ENCODE results near the gene ASTN2. TPM values are rescaled to one million over a fixed set of nuclear protein-coding genes. Genes with fewer than 3 reads are reported as not detected.

The ASTN2 gene
- total and polyA plus RNA-seq, 9 of the 15 experiments (the other 6 are each of a cell fraction or from before 2014, with no cell fraction given) = 0.56 to 3.5 (median 1.9) TPM

GRCh38 chr9:116422119-116422979 lies 992.5 kb downstream of the ASTN2 start (continued):
- TF ChIP-seq ZZZ3 (IDR thresholded peaks at IDR 0.05) (no peak), CTBP1 (IDR thresholded peaks at IDR 0.05; ENCODE audit: borderline replicate concordance) (peak; percentile 81; the same call in 1 of the 2 replicates), POU5F1 (IDR thresholded peaks at IDR 0.05; ENCODE audit: borderline replicate concordance, low read depth, low read length, partially characterized antibody) (no peak), PHF8 (IDR thresholded peaks at IDR 0.05; ENCODE audit: borderline replicate concordance, low read length) (no peak), USF1 (CRISPR knock-in tag; IDR thresholded peaks at IDR 0.05) (no peak), ZNF655 (CRISPR knock-in tag; IDR thresholded peaks at IDR 0.05) (no peak), PURB (CRISPR knock-in tag; IDR thresholded peaks at IDR 0.05; ENCODE audit: low read depth) (no peak), SMARCA5 (IDR thresholded peaks at IDR 0.05) (no peak), TRIM24 (IDR thresholded peaks at IDR 0.05) (peak; percentile 78 to 92), NEUROD1 (IDR thresholded peaks at IDR 0.05; ENCODE audit: borderline replicate concordance, low read depth, low read length, partially characterized antibody) (peak; percentile 69), RBM15 (IDR thresholded peaks at IDR 0.05; ENCODE audit: insufficient read depth, low read length) (no peak), PRPF4 (IDR thresholded peaks at IDR 0.05; ENCODE audit: insufficient read depth, low read depth, low read length, poor library complexity, severe bottlenecking) (no peak), MYBL2 (IDR thresholded peaks at IDR 0.05; ENCODE audit: low read depth) (no peak), MYBL2 (CRISPR knock-in tag; IDR thresholded peaks at IDR 0.05; ENCODE audit: borderline replicate concordance) (no peak), ZNF253 (CRISPR knock-in tag; conservative IDR thresholded peaks at IDR 0.05) (no peak), XRCC3 (IDR thresholded peaks at IDR 0.05) (no peak), ARID2 (IDR thresholded peaks at IDR 0.05) (no peak)
- TF ChIP-seq, protein P1, sequence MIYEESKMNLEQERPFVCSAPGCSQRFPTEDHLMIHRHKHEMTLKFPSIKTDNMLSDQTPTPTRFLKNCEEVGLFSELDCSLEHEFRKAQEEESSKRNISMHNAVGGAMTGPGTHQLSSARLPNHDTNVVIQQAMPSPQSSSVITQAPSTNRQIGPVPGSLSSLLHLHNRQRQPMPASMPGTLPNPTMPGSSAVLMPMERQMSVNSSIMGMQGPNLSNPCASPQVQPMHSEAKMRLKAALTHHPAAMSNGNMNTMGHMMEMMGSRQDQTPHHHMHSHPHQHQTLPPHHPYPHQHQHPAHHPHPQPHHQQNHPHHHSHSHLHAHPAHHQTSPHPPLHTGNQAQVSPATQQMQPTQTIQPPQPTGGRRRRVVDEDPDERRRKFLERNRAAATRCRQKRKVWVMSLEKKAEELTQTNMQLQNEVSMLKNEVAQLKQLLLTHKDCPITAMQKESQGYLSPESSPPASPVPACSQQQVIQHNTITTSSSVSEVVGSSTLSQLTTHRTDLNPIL (CRISPR knock-in tag; IDR thresholded peaks at IDR 0.05) = no peak
- TF ChIP-seq, protein P2, sequence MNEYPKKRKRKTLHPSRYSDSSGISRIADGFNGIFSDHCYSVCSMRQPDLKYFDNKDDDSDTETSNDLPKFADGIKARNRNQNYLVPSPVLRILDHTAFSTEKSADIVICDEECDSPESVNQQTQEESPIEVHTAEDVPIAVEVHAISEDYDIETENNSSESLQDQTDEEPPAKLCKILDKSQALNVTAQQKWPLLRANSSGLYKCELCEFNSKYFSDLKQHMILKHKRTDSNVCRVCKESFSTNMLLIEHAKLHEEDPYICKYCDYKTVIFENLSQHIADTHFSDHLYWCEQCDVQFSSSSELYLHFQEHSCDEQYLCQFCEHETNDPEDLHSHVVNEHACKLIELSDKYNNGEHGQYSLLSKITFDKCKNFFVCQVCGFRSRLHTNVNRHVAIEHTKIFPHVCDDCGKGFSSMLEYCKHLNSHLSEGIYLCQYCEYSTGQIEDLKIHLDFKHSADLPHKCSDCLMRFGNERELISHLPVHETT (CRISPR knock-in tag; conservative IDR thresholded peaks at IDR 0.05 in 1 of 2, IDR thresholded peaks at IDR 0.05 in 1 of 2) = no peak; a peak in 1 of 4 replicates

Measured in K562 (cell line).